KOPT-K1 (cell line): Measurements from ENCODE around the gene AVPR2.

Source experiments
- H3K27ac ChIP-seq: fragments of 200-600 bp; sonication (generic); 2 replicates; pipeline ENCODE4 v1.5.1; 2016; ENCODE audit warnings: antibody characterized with exemption, mild to moderate bottlenecking, low read depth, low read length; ENCODE audit not compliant: poor library complexity, severe bottlenecking
- H3K36me3 ChIP-seq: fragments of 200-600 bp; sonication (generic); 2 replicates; pipeline ENCODE4 v1.5.1; 2017; ENCODE audit warnings: antibody characterized with exemption, mild to moderate bottlenecking, low read length, moderate library complexity; ENCODE audit not compliant: insufficient read depth
- H3K9me3 ChIP-seq: fragments of 200-600 bp; sonication (generic); 2 replicates; pipeline ENCODE4 v1.5.1; 2017; ENCODE audit warnings: antibody characterized with exemption, low read length, mild to moderate bottlenecking; ENCODE audit not compliant: insufficient read depth, poor library complexity, severe bottlenecking

AVPR2 gene

GRCh38 chrX:153877571-153878261 lies 26.8 kb upstream of the AVPR2 start:
- Histone ChIP-seq H3K27ac (peak overlapping the region; percentile 13), H3K9me3 (no peaks in the 10 kb centered on the region), H3K36me3 (no peaks in the 10 kb centered on the region)

DNA sequence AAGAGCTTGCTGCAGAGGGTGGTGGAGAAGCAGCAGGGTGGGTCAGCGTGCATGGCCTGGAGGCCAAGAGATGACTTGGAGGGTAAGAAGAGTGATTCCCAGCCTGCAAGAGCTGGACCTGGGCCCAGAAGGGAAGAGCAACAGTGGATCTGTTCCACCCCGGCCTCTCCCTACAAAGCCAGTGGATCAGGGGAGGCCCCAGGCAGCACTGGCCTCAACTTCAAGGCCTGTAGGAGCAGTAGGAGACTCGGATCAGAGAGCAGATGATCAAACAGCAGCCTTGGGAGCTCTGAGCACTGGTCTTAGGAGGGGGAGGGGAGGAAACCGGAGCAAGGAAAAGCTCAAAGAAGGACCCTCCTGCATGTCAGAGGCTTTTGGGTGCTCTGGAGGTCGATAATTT lies 26.1 kb upstream of the AVPR2 start:
- Histone ChIP-seq H3K36me3 (no peaks in the 10 kb centered on the region), H3K27ac (peak overlapping the region; percentile 13), H3K9me3 (no peaks in the 10 kb centered on the region)

DNA sequence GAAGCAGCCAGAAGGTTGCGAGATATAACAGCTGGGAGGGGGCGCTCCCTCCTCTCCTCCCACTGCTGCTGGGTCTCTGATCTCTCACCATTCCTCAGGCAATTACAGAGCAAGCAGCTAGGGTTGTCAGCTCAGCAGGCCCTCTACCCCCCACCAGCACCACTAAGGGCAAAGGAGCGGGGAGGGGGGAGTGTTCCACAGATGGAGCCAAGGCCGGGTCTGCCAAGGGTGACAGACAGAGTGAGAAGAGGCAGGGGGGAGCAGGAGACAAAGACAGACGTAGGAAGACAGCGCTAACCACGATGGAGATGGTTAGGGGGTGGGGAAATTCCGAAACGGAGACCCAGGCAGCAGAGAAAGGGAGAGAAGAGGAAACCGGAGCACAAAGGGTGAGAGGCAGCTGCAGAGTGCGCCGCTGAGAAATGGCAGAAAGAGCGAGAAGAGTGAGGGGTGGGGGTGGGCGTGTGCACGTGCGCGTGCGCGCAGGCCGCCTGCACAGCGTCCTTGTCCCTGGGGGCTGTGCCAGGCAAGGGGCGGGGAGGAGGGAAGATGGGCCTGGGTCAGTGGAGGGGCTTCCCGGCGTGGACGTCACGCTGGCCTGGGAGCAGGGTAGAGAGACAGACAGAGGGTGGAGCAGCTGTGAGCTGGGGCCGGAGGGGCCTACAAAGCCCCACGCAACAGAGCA lies 25.4 kb upstream of the AVPR2 start:
- Histone ChIP-seq H3K9me3 (no peaks in the 10 kb centered on the region), H3K27ac (peak overlapping the region; percentile 14), H3K36me3 (no peaks in the 10 kb centered on the region)

GRCh38 chrX:153879741-153880439 lies 24.6 kb upstream of the AVPR2 start:
- Histone ChIP-seq H3K36me3 (no peaks in the 10 kb centered on the region), H3K27ac (peak overlapping the region; percentile 14), H3K9me3 (no peaks in the 10 kb centered on the region)

DNA sequence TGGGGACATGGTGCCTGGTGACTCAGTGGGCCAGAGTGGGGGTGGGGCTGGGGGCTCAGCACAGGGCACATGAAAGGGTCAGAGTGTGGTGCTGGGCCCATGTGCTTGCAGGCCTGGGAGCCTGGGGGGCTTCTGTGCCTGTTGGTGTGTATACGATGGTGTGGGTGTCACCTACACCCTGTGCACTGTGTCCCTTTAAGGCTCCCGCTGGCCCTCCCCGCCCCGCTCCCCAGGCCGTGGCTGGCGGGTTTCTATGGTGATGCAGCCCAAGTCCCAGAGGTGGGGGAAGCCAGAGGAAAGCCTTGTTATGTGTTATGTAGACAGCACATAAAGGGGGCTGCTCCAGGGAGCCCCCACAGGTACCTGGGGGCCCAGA lies 24.0 kb upstream of the AVPR2 start:
- Histone ChIP-seq H3K9me3 (no peaks in the 10 kb centered on the region), H3K27ac (no peak overlapping the region), H3K36me3 (no peaks in the 10 kb centered on the region)

DNA sequence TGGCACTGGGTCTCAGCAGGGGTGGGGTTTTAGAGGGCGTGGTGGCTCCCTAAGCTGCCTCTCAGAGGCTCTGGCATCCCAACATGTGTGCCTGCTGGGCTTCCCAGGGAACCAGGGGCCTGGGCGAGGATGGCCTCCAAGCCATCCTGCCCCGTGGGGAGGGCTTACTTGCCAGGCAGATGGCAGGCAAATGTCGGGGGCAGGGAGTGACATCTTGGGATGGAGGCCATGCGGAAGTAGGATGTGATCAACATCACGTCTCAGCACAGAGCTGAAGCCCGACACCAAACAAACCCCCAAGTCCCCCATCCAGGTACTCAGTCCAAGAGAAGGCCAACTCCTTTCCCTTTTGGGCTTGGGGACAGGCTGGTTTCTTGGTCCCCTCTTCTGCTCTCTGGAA lies 23.2 kb upstream of the AVPR2 start:
- Histone ChIP-seq H3K9me3 (no peaks in the 10 kb centered on the region), H3K27ac (no peak overlapping the region), H3K36me3 (no peaks in the 10 kb centered on the region)

DNA sequence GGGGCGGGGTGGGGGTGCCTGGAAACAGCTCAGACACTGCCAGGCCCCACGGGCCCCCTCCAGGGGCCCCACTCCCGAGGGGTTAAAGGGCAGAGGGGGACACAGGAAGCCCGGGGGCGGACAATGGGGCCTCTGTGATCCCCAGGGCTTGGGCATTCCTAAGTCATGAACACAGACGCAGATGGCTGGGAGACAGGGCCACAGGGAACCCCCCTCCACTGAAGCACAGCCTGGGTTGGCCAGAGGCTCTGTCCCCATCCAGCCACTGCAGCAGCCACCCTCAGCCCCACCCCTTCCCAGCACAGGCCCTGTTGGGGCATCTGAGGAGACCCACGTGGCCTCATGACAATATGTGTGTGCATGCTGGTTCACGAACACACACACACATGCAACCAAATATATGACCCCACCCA lies 22.4 kb upstream of the AVPR2 start:
- Histone ChIP-seq H3K27ac (no peak overlapping the region), H3K36me3 (no peaks in the 10 kb centered on the region), H3K9me3 (no peaks in the 10 kb centered on the region)

- Histone ChIP-seq H3K9me3 (no peaks in the 10 kb centered on the region), H3K36me3 (no peaks in the 10 kb centered on the region), H3K27ac (no peak overlapping the region)
Measured at GRCh38 chrX:153882557-153882956, 21.9 kb upstream of the AVPR2 start.

DNA sequence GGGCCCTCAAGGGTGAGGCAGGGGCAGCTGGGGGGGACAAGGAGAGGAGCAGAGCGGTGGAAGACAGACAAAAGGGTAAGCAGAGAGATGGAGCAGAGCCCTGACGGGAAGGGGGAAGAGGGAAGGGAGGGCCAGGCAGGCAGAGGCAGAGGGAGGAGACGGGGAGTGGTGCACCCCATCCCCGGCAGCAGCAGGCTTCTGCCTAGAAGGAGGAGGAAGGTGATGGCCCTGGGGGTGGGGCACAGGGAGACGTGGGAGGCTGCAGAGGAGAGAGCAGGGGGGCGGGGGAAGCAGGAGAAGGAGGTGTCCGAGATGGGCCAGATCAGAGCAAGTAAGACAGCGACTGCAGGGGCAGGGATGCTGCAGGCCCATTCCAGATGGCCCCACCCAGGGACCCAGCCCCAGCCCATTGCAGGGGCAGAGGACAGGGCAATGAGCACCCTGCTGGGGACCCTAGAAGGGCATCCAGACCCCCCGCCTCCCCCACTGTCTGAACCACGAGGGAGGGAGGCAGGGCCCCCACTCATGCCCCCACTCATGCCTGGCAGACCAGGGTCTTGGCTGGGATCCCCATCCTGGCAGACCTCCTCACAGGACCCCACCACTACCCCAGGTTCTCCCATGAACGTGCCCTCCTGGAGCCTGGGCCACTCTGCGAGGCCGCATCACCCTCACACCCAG lies 21.2 kb upstream of the AVPR2 start:
- no peaks in the 10 kb centered on the region for H3K36me3 ChIP-seq
- H3K27ac ChIP-seq, result no peak overlapping the region
- H3K9me3 ChIP-seq, result no peaks in the 10 kb centered on the region

- Histone ChIP-seq H3K27ac (no peak overlapping the region), H3K9me3 (no peaks in the 10 kb centered on the region), H3K36me3 (no peaks in the 10 kb centered on the region)
Measured at GRCh38 chrX:153884136-153884535, 20.3 kb upstream of the AVPR2 start.

GRCh38 chrX:153884590-153884989 lies 19.9 kb upstream of the AVPR2 start:
- Histone ChIP-seq H3K36me3 (no peaks in the 10 kb centered on the region), H3K27ac (no peak overlapping the region)

DNA sequence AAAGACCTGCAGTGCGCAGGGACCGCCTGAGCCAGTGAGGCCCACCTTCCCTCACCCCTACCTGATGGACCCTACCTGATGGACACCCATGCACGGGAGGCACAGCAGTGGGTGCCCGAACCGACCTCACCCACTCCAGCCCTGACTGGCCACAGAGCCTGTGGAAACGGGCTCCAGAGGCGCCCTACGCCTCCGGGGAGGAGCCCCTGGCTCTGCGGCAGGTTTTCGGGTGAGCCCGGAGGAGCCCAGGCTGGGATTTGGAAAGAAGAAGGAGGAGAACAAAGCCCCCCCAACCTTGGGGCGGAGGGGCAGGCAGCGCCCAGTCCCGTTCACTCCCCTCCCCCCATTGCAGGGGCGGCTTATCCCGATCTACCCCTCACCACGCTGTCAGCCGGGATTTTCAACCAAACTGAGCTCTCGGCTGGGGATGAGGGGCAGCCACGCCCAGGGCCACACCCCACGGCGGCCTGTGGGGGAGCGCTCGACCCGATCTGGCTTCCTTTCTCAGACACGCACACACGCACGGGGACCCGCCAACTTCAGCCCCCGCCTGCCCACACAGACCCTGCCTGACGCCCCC lies 19.2 kb upstream of the AVPR2 start:
- H3K36me3 ChIP-seq, result no peaks in the 10 kb centered on the region
- H3K9me3 ChIP-seq, result no peaks in the 10 kb centered on the region
- H3K27ac ChIP-seq, result no peak overlapping the region

More at GRCh38 chrX:153884590-153884989, 19.9 kb upstream of the AVPR2 start:
- no peaks in the 10 kb centered on the region for H3K9me3 ChIP-seq

DNA sequence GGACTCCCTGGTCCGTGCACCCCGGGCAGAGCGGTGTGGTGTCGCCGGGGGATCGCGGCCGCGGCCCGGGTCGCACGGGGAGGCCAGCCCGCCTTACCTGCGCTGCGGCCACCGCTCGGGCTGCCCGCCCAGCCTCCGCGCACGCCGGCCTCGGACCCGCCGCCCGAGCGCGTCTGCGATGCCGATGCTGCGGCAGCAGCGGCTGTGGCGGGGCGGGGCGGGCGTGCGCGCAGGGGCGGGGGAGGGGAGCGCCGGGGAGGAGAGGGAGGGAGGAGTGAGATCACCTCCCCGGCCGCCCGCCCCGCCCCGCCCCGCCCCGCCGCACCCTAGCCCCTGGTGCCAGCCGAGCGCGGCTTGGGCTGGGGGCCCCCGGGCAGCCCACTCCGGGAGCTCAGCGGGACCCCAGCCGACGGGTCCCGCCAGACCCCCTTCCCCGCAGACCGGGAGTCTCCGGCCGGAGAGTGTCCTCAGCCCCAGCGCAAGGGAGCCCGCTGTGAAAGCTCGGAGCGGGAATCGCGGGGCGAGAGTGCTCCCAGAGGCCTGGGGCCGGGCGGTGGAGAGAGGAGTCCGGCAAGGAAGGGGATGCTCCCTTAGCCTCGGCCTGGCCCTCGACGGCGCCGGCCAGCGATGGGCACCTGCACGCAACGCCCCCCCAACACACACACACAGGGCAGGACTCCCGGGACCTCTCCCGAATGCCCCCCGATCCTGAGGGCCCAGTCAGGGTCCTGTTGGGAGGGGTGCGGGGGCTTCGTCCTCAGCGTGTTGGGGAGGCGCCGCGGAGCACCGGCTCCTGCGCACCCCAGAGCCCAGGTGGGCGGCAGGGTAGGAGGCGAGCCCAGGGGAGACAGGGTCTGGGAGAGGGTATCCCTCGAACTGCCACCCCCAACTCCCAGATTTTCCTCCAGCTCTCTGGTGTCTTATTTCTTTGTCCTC lies 18.2 kb upstream of the AVPR2 start, which contains the start of gene L1CAM:
L1CAM (minus strand) TSS at position 206 of the 936 bp plus-strand sequence. CDS start 10,337 bp downstream, outside the sequence.
- no peaks in the 10 kb centered on the region for H3K36me3 ChIP-seq
- H3K9me3 ChIP-seq, result no peaks in the 10 kb centered on the region
- no peak within 1 kb of the TSS for H3K27ac ChIP-seq

DNA sequence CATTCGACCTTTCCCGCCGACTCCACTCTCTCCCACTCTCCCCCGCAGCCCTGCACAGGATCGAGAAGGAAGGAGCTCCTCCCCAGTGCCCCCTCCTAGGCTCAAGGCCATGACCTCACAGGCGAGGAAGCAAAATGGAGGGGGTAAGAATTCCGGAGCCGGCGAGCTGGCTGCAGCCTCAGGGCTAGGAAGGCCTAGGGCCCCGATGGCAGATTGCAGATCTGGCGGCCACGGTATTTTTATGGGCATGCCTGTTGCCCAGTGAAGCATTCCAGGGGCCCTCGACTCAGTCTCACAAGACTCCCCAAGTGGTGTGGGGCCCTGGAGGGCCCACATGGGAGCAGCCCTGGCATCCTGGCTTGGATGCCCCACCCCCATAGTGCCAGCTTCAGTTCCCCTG lies 17.6 kb upstream of the AVPR2 start:
- no peak overlapping the region for H3K27ac ChIP-seq
- no peaks in the 10 kb centered on the region for H3K36me3 ChIP-seq
- H3K9me3 ChIP-seq, result no peaks in the 10 kb centered on the region
